ENCODE data around the gene AGBL1. TPM values are rescaled to one million over a fixed set of nuclear protein-coding genes. Genes with fewer than 3 reads are reported as not detected.

Gene AGBL1
- total and polyA plus RNA-seq, 8 donors: under 0.01 to 0.18 TPM; not detected in 6

DNA sequence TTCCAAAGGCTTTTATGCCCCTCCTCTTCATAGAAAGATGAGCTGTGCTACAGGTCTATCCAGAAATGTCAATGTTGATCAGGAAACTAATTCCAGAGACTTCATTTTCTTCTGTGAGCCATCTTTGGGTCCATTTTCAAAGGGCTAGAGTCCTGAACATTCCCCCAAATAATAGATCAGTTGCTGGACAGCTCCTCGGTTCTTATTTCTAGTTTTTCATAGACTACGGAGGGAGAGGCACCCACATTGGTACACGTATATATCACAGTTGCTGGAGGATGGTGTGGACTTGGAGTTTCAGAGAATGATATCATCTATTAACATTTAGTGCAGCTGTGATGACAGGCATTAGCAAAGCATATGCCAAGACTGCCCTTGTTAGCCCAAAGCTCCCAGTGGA lies 59.1 kb downstream of the AGBL1 start:
- no peak for DNase-seq
- Histone ChIP-seq H3K27me3 (no peaks in the 10 kb centered on the region), H3K4me1 (no peaks in the 10 kb centered on the region), H3K36me3 (no peaks in the 10 kb centered on the region), H3K27ac (no peak overlapping the region), H3K9me3 (no peaks in the 10 kb centered on the region), H3K4me3 (no peak overlapping the region)
- 36 to 72% (median 69%) methylated on average over 3 of the region's 3 CpGs for WGBS, 5 donors
- TF ChIP-seq POLR2A (IDR thresholded peaks at IDR 0.05) (no peak), POLR2AphosphoS5 (IDR thresholded peaks at IDR 0.05) (no peak), EP300 (IDR thresholded peaks at IDR 0.05) (no peak)
- TF ChIP-seq, protein P1, sequence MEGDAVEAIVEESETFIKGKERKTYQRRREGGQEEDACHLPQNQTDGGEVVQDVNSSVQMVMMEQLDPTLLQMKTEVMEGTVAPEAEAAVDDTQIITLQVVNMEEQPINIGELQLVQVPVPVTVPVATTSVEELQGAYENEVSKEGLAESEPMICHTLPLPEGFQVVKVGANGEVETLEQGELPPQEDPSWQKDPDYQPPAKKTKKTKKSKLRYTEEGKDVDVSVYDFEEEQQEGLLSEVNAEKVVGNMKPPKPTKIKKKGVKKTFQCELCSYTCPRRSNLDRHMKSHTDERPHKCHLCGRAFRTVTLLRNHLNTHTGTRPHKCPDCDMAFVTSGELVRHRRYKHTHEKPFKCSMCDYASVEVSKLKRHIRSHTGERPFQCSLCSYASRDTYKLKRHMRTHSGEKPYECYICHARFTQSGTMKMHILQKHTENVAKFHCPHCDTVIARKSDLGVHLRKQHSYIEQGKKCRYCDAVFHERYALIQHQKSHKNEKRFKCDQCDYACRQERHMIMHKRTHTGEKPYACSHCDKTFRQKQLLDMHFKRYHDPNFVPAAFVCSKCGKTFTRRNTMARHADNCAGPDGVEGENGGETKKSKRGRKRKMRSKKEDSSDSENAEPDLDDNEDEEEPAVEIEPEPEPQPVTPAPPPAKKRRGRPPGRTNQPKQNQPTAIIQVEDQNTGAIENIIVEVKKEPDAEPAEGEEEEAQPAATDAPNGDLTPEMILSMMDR (IDR thresholded peaks at IDR 0.05): no peak
- intact Hi-C loops (cut with DNase I; ENCODE audit: low total_unique reads): no loop called here

DNA sequence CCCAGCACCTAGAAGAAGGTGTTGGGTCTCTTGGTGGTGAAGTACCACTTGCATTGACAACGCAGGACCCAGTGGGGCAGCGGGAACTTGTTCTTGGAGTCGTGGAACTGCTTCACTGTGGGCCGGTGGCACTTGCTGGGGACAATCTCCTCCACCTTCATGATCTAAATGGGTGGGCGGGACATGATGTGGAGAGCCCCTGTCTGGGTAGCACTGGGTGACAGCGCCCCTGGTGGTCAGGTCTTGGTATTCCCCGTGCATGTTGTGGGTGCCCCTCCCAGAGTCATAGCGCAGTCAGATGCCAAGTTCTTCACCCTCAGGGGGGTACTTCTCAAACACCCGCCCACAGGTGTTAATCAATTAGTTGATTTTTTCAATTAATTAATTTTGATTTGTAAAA lies 60.2 kb downstream of the AGBL1 start:
- 61 to 77% (median 66%) methylated on average over 7 to 9 of the region's 9 CpGs for WGBS, 5 donors
- Histone ChIP-seq H3K9me3 (peaks cover 0 to 5% (median 0%) of the 10 kb centered on the region in 4 donors), H3K36me3 (no peaks in the 10 kb centered on the region), H3K27ac (no peak overlapping the region), H3K27me3 (no peaks in the 10 kb centered on the region), H3K4me1 (no peaks in the 10 kb centered on the region), H3K4me3 (no peak overlapping the region)
- TF ChIP-seq, protein P1 (IDR thresholded peaks at IDR 0.05): no peak
- TF ChIP-seq POLR2A (IDR thresholded peaks at IDR 0.05) (no peak), POLR2AphosphoS5 (IDR thresholded peaks at IDR 0.05) (no peak), EP300 (IDR thresholded peaks at IDR 0.05) (no peak)
- DNase-seq: no peak
- intact Hi-C loops (cut with DNase I; ENCODE audit: low total_unique reads): no loop called here

DNA sequence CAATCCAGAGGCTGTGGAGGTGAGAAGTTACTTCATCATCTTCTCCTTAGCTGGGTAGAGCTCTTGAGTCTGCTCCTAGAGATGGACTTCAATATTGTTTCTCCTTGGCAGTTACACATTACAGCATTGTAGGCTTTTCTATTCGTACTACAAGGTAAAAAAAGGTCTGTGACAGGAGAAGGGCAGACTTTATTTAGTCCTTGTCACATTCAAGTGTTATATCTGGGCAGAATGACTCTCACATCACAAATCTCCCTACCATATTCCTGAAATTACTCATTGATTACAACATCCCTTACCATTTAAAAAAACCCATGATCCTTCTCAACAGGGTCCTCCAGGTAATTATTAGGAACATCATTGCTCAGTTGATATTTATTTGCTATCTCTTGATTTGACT lies 75.0 kb downstream of the AGBL1 start:
- no peak overlapping the region for H3K27ac ChIP-seq
- TF ChIP-seq POLR2AphosphoS5 (IDR thresholded peaks at IDR 0.05) (no peak), EP300 (IDR thresholded peaks at IDR 0.05) (no peak), POLR2A (IDR thresholded peaks at IDR 0.05) (no peak)
- TF ChIP-seq, protein P1 (IDR thresholded peaks at IDR 0.05): no peak
- H3K4me1 ChIP-seq: no peaks in the 10 kb centered on the region
- intact Hi-C loops (cut with DNase I; ENCODE audit: low total_unique reads): no loop called here
- no peaks in the 10 kb centered on the region for H3K27me3 ChIP-seq
- DNase-seq: no peak
- peaks cover 0 to 7% (median 0%) of the 10 kb centered on the region in 4 donors for H3K9me3 ChIP-seq
- H3K4me3 ChIP-seq: no peak overlapping the region
- WGBS, 5 donors: 27 to 65% (median 55%) methylated on average over 1 of the region's 1 CpG
- H3K36me3 ChIP-seq: no peaks in the 10 kb centered on the region

DNA sequence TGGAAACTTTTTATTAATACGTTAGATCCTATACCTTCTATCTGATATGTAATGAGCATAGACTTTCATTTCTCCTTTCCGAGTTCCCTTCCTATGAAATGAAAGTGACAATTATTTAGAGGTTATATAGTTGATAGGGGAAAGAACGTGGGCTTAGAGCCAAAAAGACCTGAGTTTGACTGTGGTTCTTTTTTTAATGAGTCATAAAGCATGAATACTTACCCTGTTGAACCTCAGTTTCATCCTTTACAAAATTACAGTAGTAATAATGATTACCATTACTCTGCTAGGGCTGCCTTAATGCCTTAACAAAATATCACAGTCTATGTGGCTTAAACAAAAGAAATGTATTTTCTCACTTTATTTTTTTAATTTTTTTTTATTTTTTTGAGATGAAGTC lies 75.9 kb downstream of the AGBL1 start:
- TF ChIP-seq, protein P1 (IDR thresholded peaks at IDR 0.05): no peak
- TF ChIP-seq POLR2AphosphoS5 (IDR thresholded peaks at IDR 0.05) (no peak), EP300 (IDR thresholded peaks at IDR 0.05) (no peak), POLR2A (IDR thresholded peaks at IDR 0.05) (no peak)
- WGBS, 5 donors: 59 to 72% (median 68%) methylated on average over 3 of the region's 3 CpGs

More for the DNA sequence above, 75.9 kb downstream of the AGBL1 start:
- no peaks in the 10 kb centered on the region for H3K36me3 ChIP-seq
- no peak overlapping the region for H3K4me3 ChIP-seq
- no peaks in the 10 kb centered on the region for H3K4me1 ChIP-seq
- H3K27me3 ChIP-seq: no peaks in the 10 kb centered on the region
- H3K9me3 ChIP-seq: peaks cover 0 to 7% (median 0%) of the 10 kb centered on the region in 4 donors
- intact Hi-C loops (cut with DNase I; ENCODE audit: low total_unique reads): no loop called here
- no peak overlapping the region for H3K27ac ChIP-seq
- no peak for DNase-seq
